CD4-positive, CD25-positive, alpha-beta regulatory T cell (primary cell): Measurements from ENCODE around the gene MFAP5. TPM values are rescaled to one million over a fixed set of nuclear protein-coding genes. Genes with fewer than 3 reads are reported as not detected.
"Not testable (repeated sequence)": the region's sequence is repeated elsewhere in the genome, so short reads cannot be mapped to it uniquely, and the experiment has no call there.

Experiments
- ATAC-seq, 2 donors: fragments of 150-1000 bp; cut with Tn5 transposase; one replicate each; pipeline ENCODE4 v1.10.0; 2021; ENCODE audit warnings: low read depth in 2 of 2, moderate number of reproducible peaks in 2 of 2, moderate library complexity in 1 of 2
- DNase-seq, 3 donors: peaks; one replicate each; pipeline versions ENCODE4 v3.0.0 to v3.0.0-alpha.2; 2012 to 2022; ENCODE audit warnings: mixed read lengths in 1 of 3
- H3K27ac ChIP-seq: one replicate; pipeline ENCODE4 v1.7.0; 2013; ENCODE audit warnings: mild to moderate bottlenecking, low read length; ENCODE audit not compliant: insufficient read depth, poor library complexity, severe bottlenecking
- H3K27me3 ChIP-seq: one replicate; pipeline ENCODE4 v1.7.0; 2013; ENCODE audit warnings: low read length; ENCODE audit not compliant: control insufficient read depth, insufficient read depth
- H3K36me3 ChIP-seq: one replicate; pipeline ENCODE4 v1.7.0; 2013; ENCODE audit warnings: mild to moderate bottlenecking, low read length, moderate library complexity; ENCODE audit not compliant: control insufficient read depth, insufficient read depth
- H3K4me1 ChIP-seq: 2 replicates; pipeline ENCODE4 v1.7.0; 2013; ENCODE audit warnings: mild to moderate bottlenecking, low read length; ENCODE audit not compliant: insufficient read depth, control insufficient read depth, poor library complexity, severe bottlenecking
- H3K4me3 ChIP-seq: one replicate; pipeline ENCODE4 v1.7.0; 2013; ENCODE audit warnings: low read depth, mild to moderate bottlenecking, low read length, moderate library complexity
- H3K9me3 ChIP-seq, 2 experiments: 1 replicate in 1 of 2; 2 replicates in 1 of 2; pipeline ENCODE4 v1.7.0; 2013; ENCODE audit warnings: low read length in 2 of 2, mild to moderate bottlenecking in 1 of 2, moderate library complexity in 1 of 2; ENCODE audit not compliant: control insufficient read depth in 2 of 2
- H3K27ac Mint-ChIP-seq, 3 donors: one replicate each; pipeline ENCODE4 v1.8.0; 2020 to 2022; ENCODE audit warnings: mild to moderate bottlenecking in 3 of 3, mixed read lengths in 3 of 3, moderate library complexity in 2 of 3
- H3K27me3 Mint-ChIP-seq: one replicate; pipeline ENCODE4 v1.8.0; 2022; ENCODE audit warnings: mild to moderate bottlenecking, mixed read lengths
- H3K36me3 Mint-ChIP-seq: one replicate; pipeline ENCODE4 v1.8.0; 2020; ENCODE audit warnings: mixed read lengths
- H3K4me1 Mint-ChIP-seq, 4 donors: one replicate each; pipeline ENCODE4 v1.8.0; 2020 to 2022; ENCODE audit warnings: mixed read lengths in 4 of 4, mild to moderate bottlenecking in 1 of 4
- H3K4me3 Mint-ChIP-seq, 4 donors: one replicate each; pipeline ENCODE4 v1.8.0; 2020 to 2022; ENCODE audit warnings: mild to moderate bottlenecking in 4 of 4, mixed read lengths in 4 of 4, moderate library complexity in 3 of 4
- H3K9me3 Mint-ChIP-seq, 7 donors: one replicate each; pipeline ENCODE4 v1.8.0; 2020 to 2022; ENCODE audit warnings: mixed read lengths in 7 of 7, mild to moderate bottlenecking in 3 of 7, moderate library complexity in 2 of 7
- polyA plus RNA-seq, 4 donors: library from polyadenylated mRNA; unstranded; fragments of 300-500 nt; fragmentation: Illumina TruSeq; gene quantifications; one replicate each; pipeline ENCODE4 v1.2.3, GENCODE V29; 2021
- total RNA-seq: library from RNA; stranded (reverse); gene quantifications from one replicate; pipeline ENCODE4 v1.2.3, GENCODE V29; 2022

The MFAP5 gene
- total and polyA plus RNA-seq, 5 donors from 2014 or later: not detected

DNA sequence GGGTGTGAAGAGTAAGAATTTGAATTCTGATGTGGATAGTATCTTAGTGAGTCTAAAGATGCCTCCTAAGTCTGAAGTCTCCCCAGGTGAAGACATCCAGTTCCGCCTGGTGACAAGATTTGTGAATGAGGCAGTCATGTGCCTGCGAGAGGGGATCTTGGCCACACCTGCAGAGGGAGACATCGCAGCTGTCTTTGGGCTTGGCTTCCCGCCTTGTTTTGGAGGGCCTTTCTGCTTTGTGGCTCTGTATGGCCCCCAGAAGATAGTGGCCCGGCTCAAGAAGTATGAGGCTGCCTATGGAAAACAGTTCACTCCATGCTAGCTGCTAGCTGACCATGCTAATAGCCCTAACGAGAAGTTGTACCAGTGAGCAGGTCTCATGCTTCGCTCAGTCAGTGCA is 25.4 kb downstream of the MFAP5 start:
- Mint-ChIP-seq H3K27me3 (no peaks in the 10 kb centered on the region), H3K9me3 (no peaks in the 10 kb centered on the region), H3K27ac (peak overlapping the region in 1 of 3 donors; percentile 20), H3K36me3 (peaks cover 7% of the 10 kb centered on the region), H3K4me1 (peaks cover 0 to 4% (median 2%) of the 10 kb centered on the region in 4 donors), H3K4me3 (no peak overlapping the region)
- Histone ChIP-seq H3K27ac (no peak overlapping the region), H3K27me3 (no peaks in the 10 kb centered on the region), H3K36me3 (no peaks in the 10 kb centered on the region), H3K4me3 (no peak overlapping the region), H3K9me3 (no peaks in the 10 kb centered on the region), H3K4me1 (no peaks in the 10 kb centered on the region)
- no peak for DNase-seq
- no peak for ATAC-seq

- Mint-ChIP-seq H3K27me3 (no peaks in the 10 kb centered on the region), H3K4me3 (no peak overlapping the region), H3K27ac (peak overlapping the region in 1 of 3 donors; percentile 20), H3K4me1 (peaks cover 0 to 4% (median 2%) of the 10 kb centered on the region in 4 donors), H3K9me3 (peaks cover 0 to under 1% (median 0%) of the 10 kb centered on the region in 7 donors), H3K36me3 (peaks cover 7% of the 10 kb centered on the region)
- no peaks in the 10 kb centered on the region for H3K9me3 ChIP-seq
- H3K4me3 ChIP-seq: no peak overlapping the region
- no peak for DNase-seq
- no peak overlapping the region for H3K27ac ChIP-seq
- H3K4me1 ChIP-seq: no peaks in the 10 kb centered on the region
- no peaks in the 10 kb centered on the region for H3K27me3 ChIP-seq
- H3K36me3 ChIP-seq: no peaks in the 10 kb centered on the region
- ATAC-seq: no peak
Measured at GRCh38 chr12:8636581-8636980, 26.0 kb downstream of the MFAP5 start.

- peaks cover 10% of the 10 kb centered on the region for H3K36me3 Mint-ChIP-seq
- H3K4me3 ChIP-seq, H3K27me3 ChIP-seq, ATAC-seq, H3K4me3 Mint-ChIP-seq, H3K9me3 Mint-ChIP-seq, H3K4me1 Mint-ChIP-seq, DNase-seq, H3K27ac ChIP-seq, H3K27me3 Mint-ChIP-seq, H3K4me1 ChIP-seq, H3K9me3 ChIP-seq, H3K36me3 ChIP-seq: not testable (repeated sequence)
- peak overlapping the region in 1 of 3 donors; percentile 20 for H3K27ac Mint-ChIP-seq
Measured at GRCh38 chr12:8636007-8636346, 26.6 kb downstream of the MFAP5 start.

GRCh38 chr12:8635342-8636006 is 27.2 kb downstream of the MFAP5 start:
- not testable (repeated sequence) for H3K27me3 ChIP-seq, ATAC-seq

DNA sequence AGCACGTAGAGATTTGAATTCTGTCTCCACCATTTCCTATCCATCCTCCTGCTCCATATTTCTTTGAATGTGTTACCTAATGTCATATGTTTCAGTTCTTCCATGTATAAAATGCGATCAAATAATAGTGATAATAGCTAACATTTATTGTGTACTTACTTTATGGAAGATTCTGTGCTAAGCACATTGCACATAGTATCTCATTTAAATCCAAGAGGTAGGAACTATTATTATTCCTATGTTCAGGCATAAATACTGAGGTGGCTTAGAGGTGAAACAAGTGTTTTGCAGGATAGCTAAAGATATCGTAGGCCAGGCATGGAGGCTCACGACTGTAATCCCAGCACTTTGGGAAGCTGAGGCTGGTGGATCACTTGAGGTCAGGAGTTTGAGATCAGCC is 32.5 kb downstream of the MFAP5 start:
- Mint-ChIP-seq H3K4me1 (peaks cover 0 to 5% (median 0%) of the 10 kb centered on the region in 4 donors), H3K36me3 (peaks cover 12% of the 10 kb centered on the region), H3K9me3 (peaks cover 0 to 2% (median 0%) of the 10 kb centered on the region in 7 donors), H3K27ac (no peak overlapping the region), H3K27me3 (peaks cover 6% of the 10 kb centered on the region), H3K4me3 (no peak overlapping the region)
- Histone ChIP-seq H3K27me3 (no peaks in the 10 kb centered on the region), H3K4me3 (no peak overlapping the region), H3K27ac (no peak overlapping the region), H3K9me3 (no peaks in the 10 kb centered on the region), H3K4me1 (no peaks in the 10 kb centered on the region), H3K36me3 (no peaks in the 10 kb centered on the region)
- no peak for DNase-seq
- ATAC-seq: no peak

More at GRCh38 chr12:8635342-8636006, 27.2 kb downstream of the MFAP5 start:
- H3K36me3 Mint-ChIP-seq: peaks cover 12% of the 10 kb centered on the region
- not testable (repeated sequence) for H3K27ac Mint-ChIP-seq, H3K27ac ChIP-seq, DNase-seq, H3K27me3 Mint-ChIP-seq, H3K4me1 ChIP-seq, H3K9me3 Mint-ChIP-seq, H3K4me3 ChIP-seq, H3K36me3 ChIP-seq, H3K9me3 ChIP-seq, H3K4me3 Mint-ChIP-seq, H3K4me1 Mint-ChIP-seq

GRCh38 chr12:8629486-8630033 is 33.1 kb downstream of the MFAP5 start:
- H3K9me3 ChIP-seq: no peaks in the 10 kb centered on the region
- H3K36me3 ChIP-seq: no peaks in the 10 kb centered on the region
- H3K9me3 Mint-ChIP-seq: peaks cover 0 to 2% (median 0%) of the 10 kb centered on the region in 7 donors
- H3K4me3 Mint-ChIP-seq: no peak overlapping the region
- no peaks in the 10 kb centered on the region for H3K4me1 ChIP-seq
- no peak overlapping the region for H3K27ac Mint-ChIP-seq
- H3K4me1 Mint-ChIP-seq: peaks cover 0 to 5% (median 0%) of the 10 kb centered on the region in 4 donors
- no peak overlapping the region for H3K4me3 ChIP-seq
- DNase-seq (no peak), ATAC-seq (no peak)
- H3K27ac ChIP-seq: no peak overlapping the region
- H3K36me3 Mint-ChIP-seq: peaks cover 9% of the 10 kb centered on the region
- H3K27me3 ChIP-seq: no peaks in the 10 kb centered on the region
- peaks cover 6% of the 10 kb centered on the region for H3K27me3 Mint-ChIP-seq

DNA sequence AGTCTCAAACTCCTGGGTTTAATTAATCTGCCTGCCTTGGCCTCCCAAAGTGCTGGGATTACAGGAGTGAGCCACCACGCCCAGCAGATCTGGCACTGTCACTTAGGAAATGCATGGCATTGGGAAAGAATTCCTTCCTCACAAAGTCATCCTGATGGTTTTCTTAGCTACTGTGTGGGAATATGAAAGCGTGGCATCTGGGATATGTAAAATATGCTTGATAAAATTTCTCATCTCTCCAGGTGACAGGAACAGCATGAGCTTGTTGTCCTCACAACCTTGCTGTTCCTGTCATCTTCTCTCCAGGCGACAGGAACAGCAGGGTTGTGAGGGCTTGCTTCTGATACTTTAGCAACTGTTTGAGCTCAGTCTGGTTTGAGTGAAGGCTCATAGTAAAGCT is 33.9 kb downstream of the MFAP5 start:
- Histone ChIP-seq H3K36me3 (no peaks in the 10 kb centered on the region), H3K9me3 (no peaks in the 10 kb centered on the region), H3K27me3 (no peaks in the 10 kb centered on the region), H3K4me3 (no peak overlapping the region), H3K27ac (no peak overlapping the region), H3K4me1 (no peaks in the 10 kb centered on the region)
- peaks cover 5% of the 10 kb centered on the region for H3K36me3 Mint-ChIP-seq
- peaks cover 6% of the 10 kb centered on the region for H3K27me3 Mint-ChIP-seq
- H3K4me1 Mint-ChIP-seq: peaks cover 0 to 5% (median 0%) of the 10 kb centered on the region in 4 donors
- H3K27ac Mint-ChIP-seq: no peak overlapping the region
- no peak for ATAC-seq
- DNase-seq: no peak
- no peak overlapping the region for H3K4me3 Mint-ChIP-seq
- H3K9me3 Mint-ChIP-seq: peaks cover 0 to 2% (median 0%) of the 10 kb centered on the region in 7 donors

GRCh38 chr12:8624750-8625149 is 37.9 kb downstream of the MFAP5 start:
- H3K9me3 ChIP-seq, ATAC-seq, H3K36me3 ChIP-seq, DNase-seq, H3K27me3 Mint-ChIP-seq, H3K4me3 ChIP-seq, H3K27me3 ChIP-seq, H3K27ac Mint-ChIP-seq, H3K4me1 Mint-ChIP-seq, H3K4me3 Mint-ChIP-seq, H3K36me3 Mint-ChIP-seq, H3K9me3 Mint-ChIP-seq, H3K27ac ChIP-seq, H3K4me1 ChIP-seq: not testable (repeated sequence)
